HepG2 (cell line): Measurements from ENCODE around the gene PALM. TPM values are rescaled to one million over a fixed set of nuclear protein-coding genes. Genes with fewer than 3 reads are reported as not detected.

Source experiments
- ARNT2 ChIP-seq: sonication (generic); formaldehyde crosslinking; IDR thresholded peaks from 2 replicates; pipeline ENCODE4 v1.8.0; 2022; ENCODE audit warnings: mild to moderate bottlenecking, low read depth, missing genetic modification reagents, moderate library complexity
- CHD4 ChIP-seq: fragments of 200-600 bp; sonication (generic); IDR thresholded peaks from 2 replicates; pipeline ENCODE4 v1.7.0; 2017; ENCODE audit warnings: mild to moderate bottlenecking, low read length, borderline replicate concordance
- ELF3 ChIP-seq: IDR thresholded peaks from 2 replicates; pipeline ENCODE4 v1.6.1; 2016; ENCODE audit warnings: missing genetic modification reagents, missing compliant biosample characterization
- FLYWCH1 ChIP-seq: sonication (generic); formaldehyde crosslinking; IDR thresholded peaks from 2 replicates; pipeline ENCODE4 v1.8.1; 2023; ENCODE audit warnings: mild to moderate bottlenecking, missing genetic modification reagents
- HOXA7 ChIP-seq: sonication (generic); formaldehyde crosslinking; IDR thresholded peaks from 2 replicates; pipeline ENCODE4 v1.8.1; 2022; ENCODE audit warnings: mild to moderate bottlenecking, missing genetic modification reagents, moderate library complexity
- ISX ChIP-seq: sonication (generic); formaldehyde crosslinking; conservative IDR thresholded peaks from 2 replicates; pipeline ENCODE4 v1.5.0; 2020; ENCODE audit warnings: missing genetic modification reagents
- MAZ ChIP-seq, 2 experiments: sonication (generic) in 1 of 2; formaldehyde crosslinking in 1 of 2; IDR thresholded peaks; 2 replicates each; pipeline versions ENCODE4 v1.5.0 to v1.6.1; 2012 to 2020; ENCODE audit warnings: low read depth in 2 of 2, mild to moderate bottlenecking in 2 of 2, borderline replicate concordance in 1 of 2, improper control_type of control experiment in 1 of 2, low read length in 1 of 2, missing genetic modification reagents in 1 of 2, moderate library complexity in 1 of 2
- MIER2 ChIP-seq: IDR thresholded peaks from 2 replicates; pipeline ENCODE4 v1.6.1; 2016; ENCODE audit warnings: missing biosample characterization, missing genetic modification reagents
- MTERF4 ChIP-seq: sonication (generic); formaldehyde crosslinking; IDR thresholded peaks from 2 replicates; pipeline ENCODE4 v1.8.0; 2023; ENCODE audit warnings: mild to moderate bottlenecking, missing genetic modification reagents
- NPAS2 ChIP-seq: sonication (generic); formaldehyde crosslinking; IDR thresholded peaks from 2 replicates; pipeline ENCODE4 v1.8.0; 2022; ENCODE audit warnings: mild to moderate bottlenecking, missing genetic modification reagents, borderline replicate concordance
- NR2F2 ChIP-seq: IDR thresholded peaks from 2 replicates; pipeline ENCODE4 v1.6.1; 2012; ENCODE audit warnings: low read depth, inconsistent platforms, borderline replicate concordance
- PHF20 ChIP-seq: sonication (generic); formaldehyde crosslinking; IDR thresholded peaks from 2 replicates; pipeline ENCODE4 v1.5.0; 2020; ENCODE audit warnings: mild to moderate bottlenecking, missing genetic modification reagents
- PHF5A ChIP-seq: IDR thresholded peaks from one replicate; pipeline ENCODE4 v1.6.1; 2018; ENCODE audit warnings: low read depth, missing genetic modification reagents; ENCODE audit not compliant: unreplicated experiment
- SIN3A ChIP-seq: IDR thresholded peaks from 2 replicates; pipeline ENCODE4 v1.6.1; 2011; ENCODE audit warnings: low read depth, mild to moderate bottlenecking, control low read depth, low read length, borderline replicate concordance
- SRSF9 ChIP-seq: fragments of 200-400 bp; formaldehyde crosslinking; IDR thresholded peaks from 2 replicates; pipeline ENCODE4 v1.6.1; 2018; ENCODE audit warnings: borderline replicate concordance, mild to moderate bottlenecking, low read depth, low read length; ENCODE audit not compliant: insufficient read depth, poor library complexity, severe bottlenecking
- YY1 ChIP-seq: IDR thresholded peaks from 2 replicates; pipeline ENCODE4 v1.6.1; 2011; ENCODE audit warnings: low read length, low read depth, moderate library complexity, mild to moderate bottlenecking; ENCODE audit not compliant: insufficient read depth, insufficient replicate concordance
- ZBTB7B ChIP-seq: sonication (generic); formaldehyde crosslinking; IDR thresholded peaks from 2 replicates; pipeline ENCODE4 v1.4.0; 2020; ENCODE audit warnings: missing genetic modification reagents
- ZFX ChIP-seq: sonication (generic); formaldehyde crosslinking; IDR thresholded peaks from 2 replicates; pipeline ENCODE4 v1.4.0; 2020; ENCODE audit warnings: mild to moderate bottlenecking, low read depth, missing genetic modification reagents, moderate library complexity
- ZNF335 ChIP-seq: sonication (generic); formaldehyde crosslinking; IDR thresholded peaks from 2 replicates; pipeline ENCODE4 v1.4.0; 2020; ENCODE audit warnings: missing genetic modification reagents
- ZNF350 ChIP-seq: sonication (generic); formaldehyde crosslinking; IDR thresholded peaks from 2 replicates; pipeline ENCODE4 v1.4.0; 2020; ENCODE audit warnings: mild to moderate bottlenecking, low read depth, missing genetic modification reagents, borderline replicate concordance
- ZNF616 ChIP-seq: sonication (generic); formaldehyde crosslinking; IDR thresholded peaks from 2 replicates; pipeline ENCODE4 v1.5.0; 2020; ENCODE audit warnings: low read depth, mild to moderate bottlenecking, missing genetic modification reagents
- ZNF678 ChIP-seq: sonication (generic); formaldehyde crosslinking; IDR thresholded peaks from 2 replicates; pipeline ENCODE4 v1.4.0; 2020; ENCODE audit warnings: mild to moderate bottlenecking, missing genetic modification reagents
- polyA plus RNA-seq, 8 experiments: library from polyadenylated mRNA; depleted of rRNA in 3 of 8; stranded (reverse) in 7 of 8; unstranded in 1 of 8; fragments of >200 nt; fragmentation: Illumina TruSeq in 4 of 8; extraction: Trizol in 4 of 8; gene quantifications; 2 replicates each; pipeline versions ENCODE4 v1.2.1 to v1.2.3, GENCODE V29; 2011 to 2016; ENCODE audit warnings: low read depth in 4 of 8, missing spikeins in 1 of 8, mixed read lengths in 1 of 8; ENCODE audit not compliant: insufficient read depth in 1 of 8
- total RNA-seq, 5 experiments: library from RNA; depleted of rRNA; stranded (reverse); fragments of >200 nt; fragmentation: Illumina TruSeq; extraction: Trizol; gene quantifications; 2 replicates each; pipeline ENCODE4 v1.2.3, GENCODE V29; 2016; ENCODE audit warnings: low read depth in 1 of 5
- TF ChIP-seq, protein P1 (sequence below): sonication (generic); formaldehyde crosslinking; IDR thresholded peaks from 2 replicates; pipeline ENCODE4 v1.9.0; 2021; ENCODE audit warnings: missing genetic modification reagents, borderline replicate concordance
- TF ChIP-seq, protein P2 (sequence below): sonication (generic); formaldehyde crosslinking; IDR thresholded peaks from 2 replicates; pipeline ENCODE4 v1.4.0; 2020; ENCODE audit warnings: low read depth, missing genetic modification reagents

Gene PALM
- total and polyA plus RNA-seq, 2 of the 13 experiments (the other 11 are each of a cell fraction or from before 2014, with no cell fraction given): 4.0 to 9.7 TPM

DNA sequence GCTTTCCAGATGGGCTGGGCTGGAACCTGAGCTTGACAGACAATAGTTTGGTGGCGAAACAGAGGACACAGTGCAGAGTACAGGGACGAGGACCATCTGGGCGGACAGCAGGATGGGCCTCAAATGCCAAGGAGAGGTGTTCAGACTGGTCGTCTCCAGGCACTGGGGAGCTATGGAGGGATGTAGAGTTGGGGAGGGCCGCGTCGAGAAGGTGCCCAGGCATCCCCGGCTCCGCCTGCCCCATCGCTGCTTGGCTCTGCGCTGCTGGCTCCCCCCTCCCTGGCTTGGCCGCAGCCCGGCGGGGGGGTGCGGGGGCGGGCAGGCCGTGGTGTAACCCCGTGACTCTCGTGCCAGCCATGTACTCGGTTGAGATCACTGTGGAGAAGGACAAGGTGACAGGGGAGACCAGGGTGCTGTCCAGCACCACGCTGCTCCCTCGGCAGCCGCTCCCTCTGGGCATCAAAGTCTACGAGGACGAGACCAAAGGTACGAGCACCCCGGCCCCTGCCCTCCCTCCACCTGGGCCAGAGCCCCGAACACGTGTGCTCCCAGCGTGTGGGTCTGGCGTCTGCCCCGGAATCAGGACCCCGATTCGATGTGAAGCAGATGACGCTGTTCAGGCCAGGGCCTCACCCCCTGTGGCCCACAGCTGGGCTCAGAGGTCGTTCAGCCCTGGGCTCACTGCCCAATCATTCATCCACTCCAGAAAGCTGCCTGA is 31.4 kb downstream of the PALM start (continued):
- no peak for TF ChIP-seq SRSF9
- TF ChIP-seq ZNF335 (CRISPR knock-in tag): no peak
- no peak for TF ChIP-seq ISX
- TF ChIP-seq NR2F2: no peak
- peak; percentile 86 for TF ChIP-seq ZFX
- peak; percentile 70; the same call in 1 of the 2 replicates for TF ChIP-seq SIN3A
- no peak for TF ChIP-seq CHD4
- no peak for TF ChIP-seq PHF5A (CRISPR knock-in tag)
- no peak for TF ChIP-seq PHF20 (CRISPR knock-in tag)
- TF ChIP-seq, protein P1, sequence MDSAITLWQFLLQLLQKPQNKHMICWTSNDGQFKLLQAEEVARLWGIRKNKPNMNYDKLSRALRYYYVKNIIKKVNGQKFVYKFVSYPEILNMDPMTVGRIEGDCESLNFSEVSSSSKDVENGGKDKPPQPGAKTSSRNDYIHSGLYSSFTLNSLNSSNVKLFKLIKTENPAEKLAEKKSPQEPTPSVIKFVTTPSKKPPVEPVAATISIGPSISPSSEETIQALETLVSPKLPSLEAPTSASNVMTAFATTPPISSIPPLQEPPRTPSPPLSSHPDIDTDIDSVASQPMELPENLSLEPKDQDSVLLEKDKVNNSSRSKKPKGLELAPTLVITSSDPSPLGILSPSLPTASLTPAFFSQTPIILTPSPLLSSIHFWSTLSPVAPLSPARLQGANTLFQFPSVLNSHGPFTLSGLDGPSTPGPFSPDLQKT (CRISPR knock-in tag): no peak
- peak; percentile 90; the same call in 1 of the 2 replicates for TF ChIP-seq MIER2 (CRISPR knock-in tag)
- TF ChIP-seq, protein P2, sequence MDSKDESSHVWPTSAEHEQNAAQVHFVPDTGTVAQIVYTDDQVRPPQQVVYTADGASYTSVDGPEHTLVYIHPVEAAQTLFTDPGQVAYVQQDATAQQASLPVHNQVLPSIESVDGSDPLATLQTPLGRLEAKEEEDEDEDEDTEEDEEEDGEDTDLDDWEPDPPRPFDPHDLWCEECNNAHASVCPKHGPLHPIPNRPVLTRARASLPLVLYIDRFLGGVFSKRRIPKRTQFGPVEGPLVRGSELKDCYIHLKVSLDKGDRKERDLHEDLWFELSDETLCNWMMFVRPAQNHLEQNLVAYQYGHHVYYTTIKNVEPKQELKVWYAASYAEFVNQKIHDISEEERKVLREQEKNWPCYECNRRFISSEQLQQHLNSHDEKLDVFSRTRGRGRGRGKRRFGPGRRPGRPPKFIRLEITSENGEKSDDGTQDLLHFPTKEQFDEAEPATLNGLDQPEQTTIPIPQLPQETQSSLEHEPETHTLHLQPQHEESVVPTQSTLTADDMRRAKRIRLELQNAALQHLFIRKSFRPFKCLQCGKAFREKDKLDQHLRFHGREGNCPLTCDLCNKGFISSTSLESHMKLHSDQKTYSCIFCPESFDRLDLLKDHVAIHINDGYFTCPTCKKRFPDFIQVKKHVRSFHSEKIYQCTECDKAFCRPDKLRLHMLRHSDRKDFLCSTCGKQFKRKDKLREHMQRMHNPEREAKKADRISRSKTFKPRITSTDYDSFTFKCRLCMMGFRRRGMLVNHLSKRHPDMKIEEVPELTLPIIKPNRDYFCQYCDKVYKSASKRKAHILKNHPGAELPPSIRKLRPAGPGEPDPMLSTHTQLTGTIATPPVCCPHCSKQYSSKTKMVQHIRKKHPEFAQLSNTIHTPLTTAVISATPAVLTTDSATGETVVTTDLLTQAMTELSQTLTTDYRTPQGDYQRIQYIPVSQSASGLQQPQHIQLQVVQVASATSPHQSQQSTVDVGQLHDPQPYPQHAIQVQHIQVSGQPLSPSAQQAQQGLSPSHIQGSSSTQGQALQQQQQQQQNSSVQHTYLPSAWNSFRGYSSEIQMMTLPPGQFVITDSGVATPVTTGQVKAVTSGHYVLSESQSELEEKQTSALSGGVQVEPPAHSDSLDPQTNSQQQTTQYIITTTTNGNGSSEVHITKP (CRISPR knock-in tag): peak; percentile 91
- peak; percentile 76 for TF ChIP-seq ARNT2 (CRISPR knock-in tag)
- TF ChIP-seq NPAS2 (CRISPR knock-in tag): peak; percentile 95
- no peak for TF ChIP-seq HOXA7 (CRISPR knock-in tag)
- TF ChIP-seq ZNF616 (CRISPR knock-in tag): 0 out of 2 replicates have a peak, but pooled peaks have one; percentile 56
- no peak for TF ChIP-seq FLYWCH1
- TF ChIP-seq ZBTB7B: peak; percentile 50
- TF ChIP-seq MTERF4: peak; percentile 68; the same call in 1 of the 2 replicates
- TF ChIP-seq ELF3 (CRISPR knock-in tag): no peak; the same call in 1 of the 2 replicates
- peak; percentile 55; the same call in 1 of the 2 replicates for TF ChIP-seq MAZ (IDR thresholded peaks at IDR 0.05; ENCODE audit: borderline replicate concordance, low read depth, low read length)
- peak; percentile 39; the same call in 1 of the 2 replicates for TF ChIP-seq MAZ (CRISPR knock-in tag; IDR thresholded peaks at IDR 0.05; ENCODE audit: low read depth)
- TF ChIP-seq YY1: no peak
- TF ChIP-seq ZNF350: peak; percentile 62; the same call in 1 of the 2 replicates
- peak; percentile 78; the same call in 1 of the 2 replicates for TF ChIP-seq ZNF678 (CRISPR knock-in tag)
